Activated CD4-positive, alpha-beta memory T cell treated with anti-CD3 and anti-CD28 coated beads for 36 hours (primary cell): ENCODE results near the gene CCDC146. TPM values are rescaled to one million over a fixed set of nuclear protein-coding genes. Genes with fewer than 3 reads are reported as not detected.

ENCODE experiments used
- CTCF ChIA-PET: fragments of 350-600 bp; sonication (Branson Sonifier 250); formaldehyde crosslinking; loops from one replicate; lab custom pipeline; 2021; ENCODE audit warnings: antibody characterized with exemption, inconsistent platforms; lab: Charles Lee
- POLR2A ChIA-PET: fragments of 350-600 bp; sonication (Branson Sonifier 250); formaldehyde crosslinking; loops from one replicate; lab custom pipeline; 2021; ENCODE audit warnings: antibody characterized with exemption; lab: Charles Lee
- DNase-seq: peaks from one replicate; pipeline ENCODE4 v3.0.0-alpha.2; 2020
- H3K27ac Mint-ChIP-seq: one replicate; pipeline ENCODE4 v1.8.0; 2021; ENCODE audit warnings: mixed read lengths
- H3K27me3 Mint-ChIP-seq: one replicate; pipeline ENCODE4 v1.8.0; 2021; ENCODE audit warnings: mixed read lengths
- H3K36me3 Mint-ChIP-seq: one replicate; pipeline ENCODE4 v1.8.0; 2021; ENCODE audit warnings: mixed read lengths
- H3K4me1 Mint-ChIP-seq: one replicate; pipeline ENCODE4 v1.8.0; 2021; ENCODE audit warnings: low read depth, mixed read lengths
- H3K4me3 Mint-ChIP-seq: one replicate; pipeline ENCODE4 v1.8.0; 2021; ENCODE audit warnings: mild to moderate bottlenecking, mixed read lengths
- H3K9me3 Mint-ChIP-seq: one replicate; pipeline ENCODE4 v1.8.0; 2021; ENCODE audit warnings: mixed read lengths
- intact Hi-C: fragments of 100-400 bp; cut with micrococcal nuclease; formaldehyde crosslinking; loops from one replicate; pipeline ENCODE4 v1.15.1; 2023
- total RNA-seq, 2 experiments: library from RNA; stranded (reverse); gene quantifications; one replicate each; pipeline ENCODE4 v1.2.3, GENCODE V29; 2021

CCDC146 gene
- total RNA-seq, 2 experiments from 2014 or later = 1.0 to 1.8 TPM

DNA sequence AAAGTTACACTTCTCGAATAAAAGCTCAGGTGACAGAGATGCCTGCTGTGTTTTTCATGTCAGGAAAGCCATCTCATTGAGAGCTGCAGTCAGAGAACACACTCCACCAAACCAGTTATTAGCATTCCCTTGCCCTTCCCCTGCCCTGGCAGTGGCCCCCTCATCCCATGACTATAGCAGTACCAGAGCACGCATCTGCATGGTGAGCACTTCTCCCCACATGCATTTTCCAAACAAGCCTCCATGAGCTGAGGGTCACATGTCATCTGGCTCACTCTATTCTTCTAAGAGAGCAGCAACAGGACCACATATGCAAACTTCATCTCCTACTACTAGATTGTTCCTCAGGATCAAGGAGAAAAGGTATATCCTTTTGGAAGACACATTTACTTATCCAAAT lies 119.7 kb downstream of the CCDC146 start:
- POLR2A ChIA-PET = no interaction called here
- DNase-seq = no peak
- Mint-ChIP-seq H3K9me3 (no peaks in the 10 kb centered on the region), H3K4me3 (no peak overlapping the region), H3K36me3 (peaks cover 3% of the 10 kb centered on the region), H3K27ac (no peak overlapping the region), H3K4me1 (peaks cover 17% of the 10 kb centered on the region), H3K27me3 (no peaks in the 10 kb centered on the region)
- CTCF ChIA-PET = no interaction called here
- intact Hi-C loops = no loop called here

DNA sequence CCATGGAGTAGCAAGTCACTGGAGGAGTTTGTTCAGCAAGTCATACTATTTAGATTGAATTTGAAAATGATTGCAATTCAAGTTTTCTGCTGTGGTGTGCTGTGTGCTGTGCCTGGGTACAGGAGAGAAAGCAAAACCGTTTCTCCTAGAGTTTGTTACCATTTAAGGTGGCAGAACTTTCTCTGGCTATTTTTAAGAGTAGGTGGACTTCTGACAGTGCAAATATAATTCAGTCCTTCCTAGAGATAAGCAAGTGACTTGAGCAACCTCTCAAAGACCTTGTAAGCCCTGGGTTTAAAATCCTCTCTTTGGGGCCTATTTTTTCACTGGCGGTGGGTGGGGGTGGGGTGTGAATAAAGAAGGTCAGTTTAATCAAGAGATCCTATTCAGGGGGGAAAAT lies 120.1 kb downstream of the CCDC146 start:
- H3K4me3 Mint-ChIP-seq = no peak overlapping the region
- CTCF ChIA-PET = no interaction called here
- no peaks in the 10 kb centered on the region for H3K27me3 Mint-ChIP-seq
- intact Hi-C loops = no loop called here
- no peak overlapping the region for H3K27ac Mint-ChIP-seq
- no peaks in the 10 kb centered on the region for H3K9me3 Mint-ChIP-seq
- peaks cover 17% of the 10 kb centered on the region for H3K4me1 Mint-ChIP-seq
- no peak for DNase-seq
- H3K36me3 Mint-ChIP-seq = peaks cover 3% of the 10 kb centered on the region
- POLR2A ChIA-PET = no interaction called here

DNA sequence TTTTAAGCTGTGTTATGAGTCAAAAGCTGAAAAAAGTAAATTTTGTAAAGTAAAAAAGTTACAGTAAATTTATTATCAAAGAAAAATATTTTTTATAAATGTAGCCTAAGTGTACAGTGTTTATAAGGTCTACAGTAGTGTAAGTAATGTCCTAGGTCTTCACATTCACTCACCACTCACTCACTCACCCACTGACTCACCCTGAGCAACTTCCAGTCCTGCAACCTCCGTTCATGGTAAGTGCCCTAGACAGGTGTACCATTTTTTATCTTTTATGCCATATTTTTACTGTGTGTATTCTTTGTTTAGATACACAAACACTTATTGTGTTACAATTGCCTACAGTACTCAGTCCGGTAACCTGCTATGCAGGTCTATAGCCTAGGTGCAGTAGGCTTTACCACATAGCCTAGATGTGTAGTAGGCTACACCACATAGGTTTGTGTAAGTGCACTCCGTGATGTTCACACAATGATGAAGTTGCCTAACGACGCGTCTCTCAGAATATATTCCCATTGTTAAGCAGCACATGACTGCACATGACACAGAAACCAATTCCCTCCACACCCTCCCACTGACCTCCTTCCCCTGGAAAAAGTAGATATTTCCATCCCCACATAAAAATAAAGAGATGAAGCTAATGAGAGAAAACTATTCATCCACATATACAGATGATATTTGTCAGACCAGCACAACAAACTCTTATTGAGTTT lies 122.0 kb downstream of the CCDC146 start:
- POLR2A ChIA-PET = no interaction called here
- Mint-ChIP-seq H3K9me3 (no peaks in the 10 kb centered on the region), H3K4me1 (peaks cover 9% of the 10 kb centered on the region), H3K27me3 (no peaks in the 10 kb centered on the region), H3K4me3 (no peak overlapping the region), H3K27ac (no peak overlapping the region), H3K36me3 (no peaks in the 10 kb centered on the region)
- CTCF ChIA-PET = interaction anchor here (0.8 to 4.5 kb wide), 2 partner anchors 43 to 87 kb away, joined by 4 to 50 read pairs; no protein-coding TSS in a partner anchor
- DNase-seq = no peak
- intact Hi-C loops = no loop called here

DNA sequence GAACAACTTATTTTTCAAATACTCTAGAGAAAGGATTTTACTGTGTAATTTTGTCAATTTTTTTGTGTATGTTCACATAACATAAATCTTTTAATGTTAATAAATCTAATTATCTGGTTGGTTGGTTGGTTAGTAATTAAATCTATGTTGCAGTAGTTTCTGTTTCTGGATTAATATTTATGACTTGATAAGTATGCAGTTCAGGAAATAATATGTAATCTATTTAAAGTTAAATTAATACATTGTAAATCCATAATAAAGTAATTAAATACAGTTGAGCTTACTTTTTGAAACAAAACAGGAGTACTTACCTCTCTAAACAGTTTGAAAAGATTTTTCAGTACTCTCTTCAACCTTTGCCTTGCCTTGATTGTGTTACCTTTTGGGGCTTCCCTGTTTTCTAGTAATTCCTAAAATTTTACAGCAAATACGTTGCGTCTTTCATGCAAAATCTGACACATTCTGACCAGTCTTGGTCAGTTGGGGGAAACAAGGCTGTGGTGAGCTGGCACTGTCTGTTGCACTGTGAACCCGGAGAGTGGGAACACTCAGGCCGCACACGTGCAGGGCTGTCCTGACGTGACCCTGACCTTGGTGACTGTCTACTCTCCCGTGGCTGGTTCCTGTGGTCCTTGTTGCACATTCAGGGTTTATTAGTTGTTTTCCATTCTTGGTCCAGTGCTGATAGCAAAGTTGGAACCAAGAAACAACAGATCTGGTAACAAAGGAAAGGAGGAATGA lies 122.8 kb downstream of the CCDC146 start:
- Mint-ChIP-seq H3K27ac (no peak overlapping the region), H3K4me3 (no peak overlapping the region), H3K4me1 (peaks cover 3% of the 10 kb centered on the region), H3K36me3 (no peaks in the 10 kb centered on the region), H3K9me3 (no peaks in the 10 kb centered on the region), H3K27me3 (no peaks in the 10 kb centered on the region)
- ChIA-PET POLR2A (no interaction called here), CTCF (interaction anchor here (0.7 to 4.5 kb wide), 2 partner anchors 87 to 380 kb away, joined by 3 to 50 read pairs; no protein-coding TSS in a partner anchor)
- DNase-seq = no peak
- intact Hi-C loops = no loop called here

DNA sequence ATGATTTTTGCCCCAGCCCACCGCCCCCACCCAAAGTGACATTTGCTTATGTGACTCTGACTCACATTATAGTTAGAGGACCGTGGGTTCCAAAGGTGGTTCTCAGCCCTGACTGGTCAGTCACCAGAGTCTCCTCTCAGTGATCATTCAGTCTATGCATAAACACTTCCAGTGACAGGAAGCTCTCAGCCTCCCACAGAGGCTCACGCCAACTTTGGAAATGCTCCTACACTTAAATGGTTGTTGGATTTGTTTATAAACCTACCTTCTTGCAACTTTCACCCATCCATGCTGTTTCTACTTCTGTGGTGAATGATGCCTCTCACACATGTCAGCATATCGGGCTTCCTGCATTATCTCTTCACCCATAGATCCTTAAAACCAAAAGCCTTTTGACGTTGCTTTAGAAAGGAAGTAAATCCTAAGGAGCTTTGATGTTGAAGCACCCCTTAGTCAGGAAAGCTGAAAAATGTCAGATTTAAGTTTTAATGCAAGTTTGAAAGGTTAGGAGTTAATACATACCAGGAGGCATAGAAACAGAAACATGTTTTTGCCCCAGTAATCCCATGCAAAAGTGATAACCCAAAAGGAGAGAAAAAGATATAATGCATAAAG lies 123.7 kb downstream of the CCDC146 start:
- peaks cover 3% of the 10 kb centered on the region for H3K4me1 Mint-ChIP-seq
- intact Hi-C loops = no loop called here
- no peaks in the 10 kb centered on the region for H3K36me3 Mint-ChIP-seq
- H3K27me3 Mint-ChIP-seq = no peaks in the 10 kb centered on the region
- ChIA-PET CTCF (interaction anchor here (0.9 to 4.5 kb wide), 17 partner anchors 8 to 609 kb away, joined by 3 to 50 read pairs (median 5); partner anchors contain the start of genes CCDC146 and FGL2), POLR2A (no interaction called here)
- H3K4me3 Mint-ChIP-seq = no peak overlapping the region
- H3K27ac Mint-ChIP-seq = no peak overlapping the region
- DNase-seq = no peak
- H3K9me3 Mint-ChIP-seq = no peaks in the 10 kb centered on the region

DNA sequence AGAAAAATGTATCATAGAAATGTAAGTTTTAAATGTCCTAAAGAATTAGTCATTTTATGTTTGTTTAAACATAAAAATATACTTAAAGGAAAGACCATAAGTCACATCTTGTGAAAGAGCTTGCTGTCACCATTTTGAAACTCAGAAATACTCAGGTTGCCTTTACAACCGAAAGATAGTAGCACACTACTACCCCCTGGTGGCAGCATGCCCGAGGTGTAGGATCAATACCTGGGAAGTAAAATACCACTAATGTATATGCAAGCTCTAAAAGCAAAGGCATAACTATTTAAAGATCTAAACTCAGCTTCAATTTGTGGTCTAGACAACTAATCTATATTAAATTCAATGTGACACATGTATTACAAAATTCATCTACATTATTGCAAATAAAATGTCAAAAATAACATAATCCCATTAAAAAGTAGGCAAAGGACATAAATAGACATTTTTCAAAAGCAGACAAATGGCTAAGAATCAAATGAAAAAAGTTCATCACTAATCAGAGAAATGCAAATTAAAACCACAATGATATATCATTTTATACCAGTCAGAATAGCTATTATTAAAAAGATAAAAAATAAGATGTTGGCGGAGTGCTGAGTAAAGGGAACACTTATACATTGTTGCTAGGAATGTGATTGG lies 124.9 kb downstream of the CCDC146 start:
- ChIA-PET CTCF (interaction anchor here (0.6 to 4.5 kb wide), 37 partner anchors 8 to 611 kb away, joined by 3 to 50 read pairs (median 4); partner anchors contain the start of genes CCDC146 and FGL2), POLR2A (interaction anchor here (1.5 kb wide), 1 partner anchor 84 kb away, joined by 3 read pairs; no protein-coding TSS in a partner anchor)
- H3K4me3 Mint-ChIP-seq = no peak overlapping the region
- intact Hi-C loops = loop anchor here (1.0 kb wide), 3 partner anchors 85 to 125 kb away; partner anchors contain the start of gene CCDC146
- peaks cover 3% of the 10 kb centered on the region for H3K4me1 Mint-ChIP-seq
- no peaks in the 10 kb centered on the region for H3K36me3 Mint-ChIP-seq
- H3K9me3 Mint-ChIP-seq = no peaks in the 10 kb centered on the region
- no peak overlapping the region for H3K27ac Mint-ChIP-seq
- peak; percentile 91 for DNase-seq
- H3K27me3 Mint-ChIP-seq = no peaks in the 10 kb centered on the region

DNA sequence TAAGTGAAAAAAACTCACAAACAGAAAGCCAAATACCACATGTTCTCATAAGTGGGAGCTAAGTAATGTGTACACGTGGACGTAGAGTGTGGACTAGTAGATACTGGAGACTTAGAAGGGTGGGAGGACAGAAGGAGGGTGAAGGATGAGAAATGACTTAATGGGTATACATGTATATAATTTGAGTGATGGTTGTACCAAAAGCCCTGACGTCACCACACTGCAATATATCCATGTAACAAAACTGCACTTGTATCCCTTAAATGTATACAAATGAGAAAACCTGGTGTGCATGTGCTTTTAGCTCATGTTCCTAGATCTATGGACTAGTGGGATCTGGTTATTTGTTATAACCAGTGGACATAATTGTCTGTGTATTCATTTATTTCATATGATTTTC lies 125.7 kb downstream of the CCDC146 start:
- POLR2A ChIA-PET = interaction anchor here (1.5 kb wide), 1 partner anchor 84 kb away, joined by 3 read pairs; no protein-coding TSS in a partner anchor
- Mint-ChIP-seq H3K9me3 (no peaks in the 10 kb centered on the region), H3K27me3 (no peaks in the 10 kb centered on the region), H3K27ac (no peak overlapping the region), H3K4me3 (no peak overlapping the region), H3K36me3 (no peaks in the 10 kb centered on the region), H3K4me1 (peaks cover 3% of the 10 kb centered on the region)
- CTCF ChIA-PET = interaction anchor here (1.9 to 4.5 kb wide), 6 partner anchors 10 to 122 kb away, joined by 4 to 50 read pairs (median 20); partner anchors contain the start of gene FGL2
- intact Hi-C loops = no loop called here
- no peak for DNase-seq

DNA sequence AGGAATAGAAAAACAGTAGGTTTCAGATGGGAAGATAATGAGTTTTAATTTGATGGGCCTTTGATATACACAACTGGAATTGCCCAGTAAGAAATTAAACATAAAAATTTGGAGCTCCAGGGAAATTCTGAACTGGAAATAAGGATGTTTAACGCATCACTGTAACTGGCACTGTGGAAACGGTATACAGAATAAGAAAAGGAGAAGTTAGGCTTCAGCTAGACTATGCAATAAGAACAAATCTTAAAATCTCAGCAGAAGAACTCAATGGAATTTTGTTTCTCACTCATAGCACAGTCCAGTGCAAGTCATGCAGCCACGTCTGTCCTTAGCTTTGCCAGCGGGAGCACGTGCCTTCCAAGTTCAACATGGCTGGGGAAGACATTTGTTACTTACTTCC lies 130.1 kb downstream of the CCDC146 start:
- Mint-ChIP-seq H3K9me3 (no peaks in the 10 kb centered on the region), H3K27me3 (no peaks in the 10 kb centered on the region), H3K4me3 (no peak overlapping the region), H3K4me1 (no peaks in the 10 kb centered on the region), H3K36me3 (no peaks in the 10 kb centered on the region), H3K27ac (no peak overlapping the region)
- intact Hi-C loops = no loop called here
- no peak for DNase-seq
- ChIA-PET CTCF (interaction anchor here (0.5 kb wide), 1 partner anchor 244 kb away, joined by 3 read pairs; no protein-coding TSS in a partner anchor), POLR2A (no interaction called here)

DNA sequence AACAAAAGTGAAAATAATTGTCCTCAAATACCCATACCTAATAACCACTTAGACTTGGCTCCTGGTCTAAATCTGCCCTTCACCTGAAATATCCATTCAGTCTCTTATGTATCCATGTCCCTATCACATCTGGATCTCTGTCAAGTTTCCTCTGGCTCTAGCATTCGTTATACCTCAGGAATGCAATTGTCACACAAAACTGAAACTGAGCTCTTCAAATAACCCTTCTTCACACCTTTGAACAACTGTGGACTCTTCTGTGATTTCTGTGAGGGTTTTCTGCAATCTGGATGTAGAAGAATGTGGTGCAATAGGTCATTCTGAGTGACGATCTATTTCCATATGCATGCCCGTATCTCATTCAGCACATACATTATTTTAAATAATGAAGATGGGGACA lies 130.7 kb downstream of the CCDC146 start:
- no peak overlapping the region for H3K27ac Mint-ChIP-seq
- H3K36me3 Mint-ChIP-seq = no peaks in the 10 kb centered on the region
- POLR2A ChIA-PET = no interaction called here
- no peaks in the 10 kb centered on the region for H3K4me1 Mint-ChIP-seq
- intact Hi-C loops = no loop called here
- CTCF ChIA-PET = interaction anchor here (1.1 to 1.6 kb wide), 2 partner anchors 13 to 25 kb away, joined by 3 read pairs; no protein-coding TSS in a partner anchor
- no peaks in the 10 kb centered on the region for H3K9me3 Mint-ChIP-seq
- H3K27me3 Mint-ChIP-seq = no peaks in the 10 kb centered on the region
- DNase-seq = no peak
- no peak overlapping the region for H3K4me3 Mint-ChIP-seq

DNA sequence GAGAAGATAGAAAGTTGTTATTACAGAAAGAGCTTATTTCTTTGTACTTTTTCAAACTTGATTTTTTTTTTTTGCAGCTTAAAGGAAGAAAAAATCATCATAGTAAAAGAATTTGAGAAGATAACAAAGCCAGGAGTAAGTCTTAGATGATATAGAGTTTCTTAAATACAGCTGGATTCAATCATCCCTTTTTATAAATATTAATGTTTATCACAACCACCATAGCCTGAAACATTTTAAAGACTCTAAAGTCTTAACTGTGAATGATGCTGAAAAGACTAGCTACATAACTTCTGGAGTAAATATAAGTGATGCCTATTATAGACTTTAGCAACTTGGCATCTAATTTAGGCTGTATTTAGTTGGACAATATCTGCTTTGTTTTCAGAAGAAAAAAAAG lies 132.0 kb downstream of the CCDC146 start:
- ChIA-PET CTCF (interaction anchor here (1.6 to 2.1 kb wide), 2 partner anchors 8 to 26 kb away, joined by 3 to 6 read pairs; no protein-coding TSS in a partner anchor), POLR2A (no interaction called here)
- intact Hi-C loops = no loop called here
- no peaks in the 10 kb centered on the region for H3K9me3 Mint-ChIP-seq
- H3K4me1 Mint-ChIP-seq = no peaks in the 10 kb centered on the region
- H3K27ac Mint-ChIP-seq = no peak overlapping the region
- no peak overlapping the region for H3K4me3 Mint-ChIP-seq
- H3K27me3 Mint-ChIP-seq = no peaks in the 10 kb centered on the region
- H3K36me3 Mint-ChIP-seq = no peaks in the 10 kb centered on the region
- DNase-seq = no peak

DNA sequence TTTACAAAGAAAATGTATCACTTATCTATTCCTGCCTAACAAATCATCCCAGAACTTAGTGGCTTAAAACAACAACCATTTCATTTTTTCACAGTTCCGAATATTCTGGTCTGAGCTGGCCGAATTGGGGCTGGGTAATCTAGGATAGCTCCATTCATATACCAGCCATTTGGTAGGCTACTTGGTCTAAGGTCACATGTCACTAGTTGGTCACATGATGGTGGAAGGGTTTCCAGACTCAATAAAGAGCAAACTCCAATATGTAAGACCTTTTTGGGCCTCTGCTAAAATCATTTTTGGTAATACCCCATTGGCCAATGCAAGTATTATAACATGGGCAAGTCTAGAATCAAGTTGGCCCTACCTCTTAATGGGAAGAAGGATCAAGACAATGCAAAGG lies 132.5 kb downstream of the CCDC146 start:
- CTCF ChIA-PET = interaction anchor here (1.6 to 2.1 kb wide), 2 partner anchors 8 to 27 kb away, joined by 3 to 6 read pairs; no protein-coding TSS in a partner anchor
- Mint-ChIP-seq H3K4me1 (no peaks in the 10 kb centered on the region), H3K4me3 (no peak overlapping the region), H3K9me3 (no peaks in the 10 kb centered on the region), H3K36me3 (no peaks in the 10 kb centered on the region), H3K27ac (no peak overlapping the region), H3K27me3 (no peaks in the 10 kb centered on the region)
- POLR2A ChIA-PET = no interaction called here
- no peak for DNase-seq
- intact Hi-C loops = no loop called here
